Heart left ventricle (tissue), 13 donors: Measurements from ENCODE around the gene TMSB4Y.

Experiments
- POLR2A ChIP-seq, 2 donors: fragments of 450-650 bp; IDR thresholded peaks; one replicate each; pipeline ENCODE4 v1.6.1; 2017; ENCODE audit warnings: antibody characterized with exemption in 2 of 2, mild to moderate bottlenecking in 2 of 2, moderate library complexity in 2 of 2
- TF ChIP-seq, protein P1 (sequence below), 12 donors: fragments of 200-600 bp; sonication (generic) in 4 of 12; IDR thresholded peaks; one replicate each; pipeline versions ENCODE4 v1.5.0 to v1.8.0; 2018 to 2022; ENCODE audit warnings: antibody characterized with exemption in 12 of 12, mild to moderate bottlenecking in 5 of 12
- donor health status: ischemic (EF 13 %, LVEDD 7.1; RV severe dilation, severe dysfunction).
- donor health status: DM: no; HTN: yes; CAD: no.
- donor health status: DM: no; HTN: no; CAD: no.
- donor health status: ischemic (EF 25% LVEDD 6.9; RV normal size, moderate dysfunction).
- donor health status: ischemic (EF 25% LVEDD 5.7; RV mildly dilated, moderate dysfunction).
- donor health status: ischemic (EF 35%, LVEDD 5.7; RV mildly dilated, moderate dysfunction).
- donor health status: nonischemic (EF 11% LVEDD 7.7; RV severe dilation, severe dysfunction).
- donor health status: DM: yes; HTN: yes; CAD: no.
- donor health status: PGD.
- donor health status: ischemic (EF 29% LVEDD 5.4; RV normal size, mild dysfunction).
- donor health status: nonischemic (EF 23%, LVEDD 6.1; RV moderate dilation, normal function).

DNA sequence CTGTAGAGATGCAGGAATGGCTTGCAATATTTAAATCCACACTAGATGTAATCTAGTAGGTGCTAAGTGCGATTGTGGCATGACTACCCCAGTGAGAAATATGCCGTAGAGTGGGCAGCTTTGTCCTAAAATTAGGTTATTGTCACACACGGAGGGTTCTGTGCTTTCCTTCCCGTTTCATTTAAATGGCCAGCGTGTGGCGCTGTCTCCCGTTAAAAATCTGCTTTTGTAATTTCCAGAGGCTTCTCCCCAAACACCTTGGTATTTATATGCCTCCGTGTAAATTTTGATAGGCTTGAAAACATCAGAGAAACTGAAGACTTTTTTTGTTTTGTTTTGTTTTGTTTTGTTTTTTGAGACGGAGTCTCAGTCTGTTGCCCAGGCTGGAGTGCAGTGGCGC, 34.9 kb downstream of the TMSB4Y start:
- TF ChIP-seq, protein P1, sequence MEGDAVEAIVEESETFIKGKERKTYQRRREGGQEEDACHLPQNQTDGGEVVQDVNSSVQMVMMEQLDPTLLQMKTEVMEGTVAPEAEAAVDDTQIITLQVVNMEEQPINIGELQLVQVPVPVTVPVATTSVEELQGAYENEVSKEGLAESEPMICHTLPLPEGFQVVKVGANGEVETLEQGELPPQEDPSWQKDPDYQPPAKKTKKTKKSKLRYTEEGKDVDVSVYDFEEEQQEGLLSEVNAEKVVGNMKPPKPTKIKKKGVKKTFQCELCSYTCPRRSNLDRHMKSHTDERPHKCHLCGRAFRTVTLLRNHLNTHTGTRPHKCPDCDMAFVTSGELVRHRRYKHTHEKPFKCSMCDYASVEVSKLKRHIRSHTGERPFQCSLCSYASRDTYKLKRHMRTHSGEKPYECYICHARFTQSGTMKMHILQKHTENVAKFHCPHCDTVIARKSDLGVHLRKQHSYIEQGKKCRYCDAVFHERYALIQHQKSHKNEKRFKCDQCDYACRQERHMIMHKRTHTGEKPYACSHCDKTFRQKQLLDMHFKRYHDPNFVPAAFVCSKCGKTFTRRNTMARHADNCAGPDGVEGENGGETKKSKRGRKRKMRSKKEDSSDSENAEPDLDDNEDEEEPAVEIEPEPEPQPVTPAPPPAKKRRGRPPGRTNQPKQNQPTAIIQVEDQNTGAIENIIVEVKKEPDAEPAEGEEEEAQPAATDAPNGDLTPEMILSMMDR (IDR thresholded peaks at IDR 0.05): peak in 6 of 12 donors; percentile 26 to 53 (median 46)
- no peak for TF ChIP-seq POLR2A (IDR thresholded peaks at IDR 0.05)
